ENCODE measurements around the gene GBF1.
"Not testable (repeated sequence)": the region's sequence is repeated elsewhere in the genome, so short reads cannot be mapped to it uniquely, and the experiment has no call there.

The GBF1 gene

DNA sequence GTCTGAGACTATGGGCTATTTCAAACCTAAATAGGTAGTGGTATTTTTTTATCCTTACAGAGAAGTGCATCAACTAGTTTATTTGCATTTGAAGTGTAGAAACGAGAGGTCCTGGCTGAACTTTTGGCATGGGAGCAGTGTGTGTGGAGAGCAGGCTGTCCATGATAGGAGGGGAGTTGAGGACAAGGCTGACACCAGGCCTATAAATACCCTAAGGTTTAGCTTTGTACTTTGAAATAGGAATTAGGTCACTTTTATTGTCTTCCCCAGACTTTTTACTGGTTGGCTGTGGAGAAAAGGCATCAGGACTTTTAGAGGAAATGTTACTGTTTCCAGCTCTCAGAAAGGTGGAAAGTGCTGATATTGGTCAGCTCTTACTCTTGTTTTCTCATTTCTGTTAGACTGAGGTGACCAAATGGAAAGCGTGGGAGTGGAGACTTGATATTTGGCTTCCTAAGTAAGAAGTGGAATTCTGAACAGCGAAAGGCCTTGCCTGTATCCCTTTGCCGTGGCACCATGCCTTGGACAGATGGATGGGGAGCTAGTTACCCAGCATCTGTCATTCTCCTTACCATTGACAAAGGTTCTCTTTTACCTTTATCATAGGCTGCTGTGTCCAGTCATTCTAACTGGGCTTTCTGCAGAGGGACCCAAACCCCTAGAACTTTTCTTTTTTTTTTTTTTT is 46.0 kb downstream of the GBF1 start:
- no peak for DNase-seq (ENCODE audit: low read depth)
- no peak overlapping the region for H3K4me3 ChIP-seq (ENCODE audit: low read depth, low read length)
- no peak for TF ChIP-seq CTCF (IDR thresholded peaks at IDR 0.05; ENCODE audit: low read depth, low read length, missing control alignments)
- in situ Hi-C loops (cut with HindIII; ENCODE audit: low sequenced_read_pairs), result no loop called here

- no peak for DNase-seq (ENCODE audit: low read depth)
- no peak for TF ChIP-seq CTCF (IDR thresholded peaks at IDR 0.05; ENCODE audit: low read depth, low read length, missing control alignments)
- in situ Hi-C loops (cut with HindIII; ENCODE audit: low sequenced_read_pairs), result no loop called here
- no peak overlapping the region for H3K4me3 ChIP-seq (ENCODE audit: low read depth, low read length)
Observed at GRCh38 chr10:102297101-102297500, 51.8 kb downstream of the GBF1 start.

DNA sequence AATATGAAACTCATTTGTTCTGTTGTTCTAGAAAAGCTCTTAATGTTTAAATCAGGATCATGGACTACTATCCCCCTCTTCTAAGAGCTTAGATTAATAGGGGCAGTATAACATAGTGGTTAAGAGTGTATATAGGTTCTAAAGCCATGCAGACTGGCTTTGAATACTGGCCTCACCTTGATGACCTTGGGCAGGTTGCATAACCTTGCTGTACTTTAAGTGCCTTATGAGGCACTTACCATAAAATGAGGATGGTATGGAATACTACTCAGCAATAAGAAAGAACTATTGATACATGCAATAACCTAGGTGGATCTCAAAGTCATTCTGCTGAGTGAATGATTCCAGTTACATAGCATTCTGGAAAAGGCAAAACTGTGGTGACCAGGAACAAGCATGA is 53.6 kb downstream of the GBF1 start:
- no peak for TF ChIP-seq CTCF (IDR thresholded peaks at IDR 0.05; ENCODE audit: low read depth, low read length, missing control alignments)
- H3K4me3 ChIP-seq (ENCODE audit: low read depth, low read length), result no peak overlapping the region
- no peak for DNase-seq (ENCODE audit: low read depth)
- in situ Hi-C loops (cut with HindIII; ENCODE audit: low sequenced_read_pairs), result no loop called here

- no peak for TF ChIP-seq CTCF (IDR thresholded peaks at IDR 0.05; ENCODE audit: low read depth, low read length, missing control alignments)
- peak; percentile 69 for DNase-seq (ENCODE audit: low read depth)
- in situ Hi-C loops (cut with HindIII; ENCODE audit: low sequenced_read_pairs), result loop anchor here (10.0 kb wide), 1 partner anchor 75 kb away; the partner anchor contains the start of gene ELOVL3
- no peak overlapping the region for H3K4me3 ChIP-seq (ENCODE audit: low read depth, low read length)
Observed at GRCh38 chr10:102299873-102300272, 54.5 kb downstream of the GBF1 start.

- in situ Hi-C loops (cut with HindIII; ENCODE audit: low sequenced_read_pairs), result loop anchor here (10.0 kb wide), 1 partner anchor 76 kb away; the partner anchor contains the start of gene ELOVL3
- H3K4me3 ChIP-seq (ENCODE audit: low read depth, low read length), result no peak overlapping the region
- DNase-seq (ENCODE audit: low read depth), result peak; percentile 74
- TF ChIP-seq CTCF (IDR thresholded peaks at IDR 0.05; ENCODE audit: low read depth, low read length, missing control alignments), result no peak
Observed at GRCh38 chr10:102300278-102300843, 55.0 kb downstream of the GBF1 start.

DNA sequence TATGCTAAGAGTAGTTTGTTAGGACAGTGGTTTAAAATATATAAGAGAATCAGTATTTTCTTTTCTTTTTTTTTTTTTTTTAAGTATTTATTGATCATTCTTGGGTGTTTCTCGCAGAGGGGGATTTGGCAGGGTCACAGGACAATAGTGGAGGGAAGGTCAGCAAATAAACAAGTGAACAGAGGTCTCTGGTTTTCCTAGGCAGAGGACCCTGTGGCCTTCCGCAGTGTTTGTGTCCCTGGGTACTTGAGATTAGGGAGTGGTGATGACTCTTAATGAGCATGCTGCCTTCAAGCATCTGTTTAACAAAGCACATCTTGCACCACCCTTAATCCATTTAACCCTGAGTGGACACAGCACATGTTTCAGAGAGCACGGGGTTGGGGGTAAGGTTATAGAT is 55.6 kb downstream of the GBF1 start:
- not testable (repeated sequence) for H3K4me3 ChIP-seq (ENCODE audit: low read depth, low read length); DNase-seq (ENCODE audit: low read depth)

GRCh38 chr10:102301332-102301731 is 56.0 kb downstream of the GBF1 start:
- DNase-seq (ENCODE audit: low read depth); H3K4me3 ChIP-seq (ENCODE audit: low read depth, low read length): not testable (repeated sequence)
- in situ Hi-C loops (cut with HindIII; ENCODE audit: low sequenced_read_pairs), result loop anchor here (10.0 kb wide), 1 partner anchor 77 kb away; the partner anchor contains the start of gene ELOVL3

More for the DNA sequence above, 55.6 kb downstream of the GBF1 start:
- in situ Hi-C loops (cut with HindIII; ENCODE audit: low sequenced_read_pairs), result loop anchor here (10.0 kb wide), 1 partner anchor 76 kb away; the partner anchor contains the start of gene ELOVL3
